Stimulated activated CD4-positive, alpha-beta T cell treated with anti-CD3 and anti-CD28 coated beads, Interleukin-2, amount 100 ng/mL, for 4 hours (primary cell): ENCODE measurements around the gene AP1M1.

ENCODE experiments used
- DNase-seq: peaks from one replicate; pipeline ENCODE4 v3.0.0-alpha.2; 2020; ENCODE audit warnings: low read depth

The AP1M1 gene

DNA sequence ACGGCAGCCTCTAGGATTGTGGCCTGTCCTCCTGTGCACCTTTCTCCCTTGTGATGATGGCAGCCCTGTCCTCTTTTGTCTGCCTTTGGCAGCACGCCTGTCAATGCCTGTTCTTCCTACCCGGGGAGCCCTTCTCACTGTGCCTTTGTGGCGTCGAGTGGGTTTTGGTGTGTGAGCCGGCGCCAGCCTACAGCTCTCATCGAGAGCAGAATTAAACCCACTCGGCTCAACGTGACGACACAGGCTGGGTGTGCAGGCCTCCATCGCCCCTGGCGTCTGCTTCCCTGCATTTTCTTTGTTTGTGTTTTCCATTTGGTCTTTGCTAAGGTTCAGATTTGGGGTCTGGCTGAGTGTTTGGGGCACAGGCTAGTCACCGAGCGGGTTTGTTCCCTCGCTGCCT is 34.4 kb downstream of the AP1M1 start:
- no peak for DNase-seq

DNA sequence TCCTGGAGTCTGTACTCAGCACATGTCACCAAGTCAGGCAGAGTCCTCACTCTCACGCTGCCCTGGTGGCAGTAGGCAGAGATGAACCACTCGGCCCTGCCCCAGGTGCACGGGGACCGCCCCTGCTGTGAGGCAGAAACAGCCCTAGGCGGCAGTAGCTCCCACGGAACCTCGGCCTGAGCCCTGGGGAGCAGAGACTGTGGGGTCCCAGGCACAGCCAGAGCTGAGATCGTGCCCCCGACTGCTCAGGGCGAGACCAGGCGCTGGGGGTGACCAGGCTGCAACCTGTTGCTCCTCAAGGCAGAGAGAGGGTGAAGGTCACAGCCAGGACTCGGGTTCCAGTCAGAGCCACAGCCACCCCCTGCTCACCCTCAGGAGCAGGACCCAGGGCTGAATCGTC is 34.9 kb downstream of the AP1M1 start:
- DNase-seq, result no peak

GRCh38 chr19:16233081-16233776 is 35.5 kb downstream of the AP1M1 start:
- no peak for DNase-seq

GRCh38 chr19:16233836-16234551 is 36.3 kb downstream of the AP1M1 start:
- no peak for DNase-seq

- DNase-seq, result no peak
Measured at GRCh38 chr19:16234552-16235445, 37.1 kb downstream of the AP1M1 start.

GRCh38 chr19:16235811-16236652 is 38.3 kb downstream of the AP1M1 start:
- no peak for DNase-seq

DNA sequence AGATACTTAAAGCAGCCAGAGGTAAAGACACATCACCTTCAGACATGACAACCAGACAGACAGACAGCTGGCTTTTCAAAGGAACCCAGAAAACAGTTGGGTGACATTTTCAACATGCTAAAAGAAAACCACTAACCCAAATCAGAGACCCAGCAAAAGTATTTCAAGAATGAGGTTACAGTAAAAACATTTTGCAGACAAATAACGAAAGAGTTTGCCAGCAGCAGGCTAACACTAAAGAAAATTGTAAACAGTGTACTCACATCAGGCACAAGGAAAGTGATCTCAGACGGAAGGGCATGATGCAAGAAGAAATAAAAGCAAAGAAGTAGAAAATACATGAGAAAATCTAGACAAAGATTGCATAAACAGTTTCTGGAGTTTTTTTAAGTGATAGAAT is 46.4 kb downstream of the AP1M1 start:
- no peak for DNase-seq

DNA sequence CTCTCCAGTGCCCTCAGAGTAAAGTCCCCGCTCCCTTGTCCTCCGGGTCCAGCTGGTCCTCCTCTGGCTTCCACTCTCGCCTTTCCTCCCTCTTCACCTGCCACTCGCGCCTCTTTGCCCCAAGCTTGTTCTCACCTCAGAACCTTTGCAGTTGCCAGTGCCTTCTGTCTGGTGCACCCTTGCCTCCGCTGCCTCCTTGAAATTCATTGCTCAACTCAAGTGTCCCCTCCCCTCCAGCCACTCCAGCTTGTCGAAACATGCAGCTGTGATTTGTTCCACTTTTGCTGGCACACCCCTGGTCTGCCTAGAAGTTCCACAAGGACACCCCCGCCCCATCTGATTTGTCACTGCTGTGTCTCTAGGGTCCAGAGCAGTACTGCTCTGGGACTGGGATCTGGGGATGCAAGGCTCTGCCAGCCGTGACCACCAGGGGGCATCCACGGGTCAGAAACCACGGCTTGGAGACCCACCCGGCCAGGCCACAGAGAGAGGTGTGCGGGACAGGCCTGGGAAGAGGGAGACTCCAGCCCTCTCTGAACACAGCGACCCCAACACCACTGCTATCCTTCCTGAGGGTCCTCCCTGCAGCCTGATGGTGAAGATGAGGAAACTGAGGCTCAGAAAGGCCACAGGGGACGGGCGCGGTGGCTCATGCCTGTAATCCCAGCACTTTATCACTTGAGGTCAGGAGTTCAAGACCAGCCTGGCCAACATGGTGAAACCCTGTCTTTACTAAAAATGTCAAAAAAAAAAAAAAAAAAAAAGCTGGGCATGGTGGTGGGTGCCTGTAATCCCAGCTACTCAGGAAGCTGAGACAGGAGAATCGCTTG is 49.9 kb downstream of the AP1M1 start:
- DNase-seq, result peak; percentile 75

DNA sequence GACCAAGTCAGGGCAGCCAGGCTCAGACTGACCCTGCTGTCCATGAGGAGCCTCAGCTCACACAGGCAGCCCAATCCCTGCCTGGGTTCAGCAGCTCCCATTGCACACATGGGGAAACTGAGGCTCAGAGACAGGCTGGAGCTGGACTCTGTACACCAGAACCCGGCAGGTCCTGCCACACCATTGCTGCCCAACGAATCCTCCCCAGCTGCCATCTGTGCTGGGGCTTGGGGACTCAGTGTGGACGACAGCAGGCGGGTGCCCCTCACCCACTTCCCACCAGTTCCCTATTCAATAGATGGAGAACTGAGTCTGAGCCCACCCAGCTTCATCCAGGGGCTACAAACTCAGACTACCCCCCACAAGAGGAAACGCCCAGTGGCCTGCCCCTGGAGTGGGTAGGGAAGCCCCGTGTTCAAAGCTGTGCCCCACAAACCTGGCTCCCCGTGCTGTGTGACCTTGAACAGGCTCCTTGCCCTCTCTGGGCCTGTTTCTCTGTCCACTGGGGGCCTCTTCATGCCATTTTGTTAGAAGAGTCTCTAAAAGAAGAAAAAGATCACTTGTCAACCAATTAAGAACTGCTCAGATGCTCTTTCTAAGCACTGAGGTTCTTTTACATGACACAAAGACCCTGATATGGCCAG is 50.8 kb downstream of the AP1M1 start:
- DNase-seq, result no peak

DNA sequence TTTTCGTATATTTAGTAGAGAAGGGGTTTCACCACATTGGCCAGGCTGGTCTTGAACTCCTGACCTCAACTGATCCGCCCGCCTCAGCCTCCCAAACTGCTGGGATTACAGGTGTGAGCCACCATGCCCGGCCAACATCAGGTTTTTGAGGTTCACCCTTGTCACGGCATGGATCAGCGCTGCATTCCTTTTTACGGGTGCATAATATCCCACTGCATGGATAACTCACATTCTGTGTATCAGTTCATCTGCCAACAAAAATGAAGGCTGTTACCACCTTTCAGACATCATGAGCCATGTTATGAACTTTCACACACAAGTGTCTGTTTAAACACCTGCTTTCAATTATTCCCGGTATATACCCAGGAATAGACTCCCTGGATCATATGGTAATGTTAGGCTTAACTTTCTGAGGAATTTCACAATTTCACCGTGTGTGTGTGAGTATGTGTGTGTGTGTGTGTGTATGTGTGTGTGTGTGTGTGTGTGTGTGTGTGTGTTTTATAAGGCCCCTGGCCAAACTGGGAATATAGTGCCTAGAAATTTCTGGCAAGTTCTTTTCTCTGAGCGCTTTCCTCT is 52.2 kb downstream of the AP1M1 start:
- DNase-seq, result no peak

- no peak for DNase-seq
Measured at GRCh38 chr19:16252459-16253205, 54.9 kb downstream of the AP1M1 start.

- no peak for DNase-seq
Measured at GRCh38 chr19:16254851-16255408, 57.2 kb downstream of the AP1M1 start.

GRCh38 chr19:16257509-16258002 is 59.8 kb downstream of the AP1M1 start:
- DNase-seq, result no peak

GRCh38 chr19:16258440-16258903 is 60.8 kb downstream of the AP1M1 start:
- no peak for DNase-seq

DNA sequence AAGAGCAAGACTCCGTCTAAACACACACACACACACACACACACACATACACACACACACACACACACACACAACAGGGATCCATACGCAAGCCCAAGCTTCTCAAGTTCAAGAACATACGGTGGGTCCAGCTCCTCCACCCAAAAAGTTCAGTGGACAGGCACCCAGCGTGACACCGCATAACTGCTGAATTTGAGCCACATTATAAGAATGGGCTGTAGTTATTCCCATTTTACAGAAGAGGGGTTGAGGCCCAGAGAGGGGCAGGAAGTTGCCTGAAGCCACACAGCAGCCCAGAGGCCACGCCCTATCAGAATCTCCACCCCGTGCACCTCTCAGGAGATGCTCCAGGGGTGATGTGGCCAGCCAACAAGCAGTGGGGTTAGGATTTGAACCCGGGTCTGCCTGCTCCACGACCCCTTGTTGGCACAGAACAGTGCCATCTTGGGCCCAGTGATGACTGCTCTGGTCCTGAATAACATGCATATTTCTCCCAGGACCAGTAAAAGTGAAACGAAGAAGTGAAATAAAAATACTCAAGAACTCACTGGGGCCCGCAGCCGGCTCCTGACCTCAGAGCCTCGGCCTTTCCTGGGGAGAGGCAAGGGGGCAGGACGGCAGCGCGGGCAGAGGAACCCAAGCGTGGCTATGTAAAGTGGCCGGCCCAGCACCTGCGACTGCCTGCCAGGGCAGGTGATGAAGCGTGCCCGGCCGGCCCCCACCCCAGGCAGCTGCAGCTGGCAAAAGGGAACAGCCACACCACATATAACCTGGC is 61.9 kb downstream of the AP1M1 start:
- DNase-seq, result no peak

DNA sequence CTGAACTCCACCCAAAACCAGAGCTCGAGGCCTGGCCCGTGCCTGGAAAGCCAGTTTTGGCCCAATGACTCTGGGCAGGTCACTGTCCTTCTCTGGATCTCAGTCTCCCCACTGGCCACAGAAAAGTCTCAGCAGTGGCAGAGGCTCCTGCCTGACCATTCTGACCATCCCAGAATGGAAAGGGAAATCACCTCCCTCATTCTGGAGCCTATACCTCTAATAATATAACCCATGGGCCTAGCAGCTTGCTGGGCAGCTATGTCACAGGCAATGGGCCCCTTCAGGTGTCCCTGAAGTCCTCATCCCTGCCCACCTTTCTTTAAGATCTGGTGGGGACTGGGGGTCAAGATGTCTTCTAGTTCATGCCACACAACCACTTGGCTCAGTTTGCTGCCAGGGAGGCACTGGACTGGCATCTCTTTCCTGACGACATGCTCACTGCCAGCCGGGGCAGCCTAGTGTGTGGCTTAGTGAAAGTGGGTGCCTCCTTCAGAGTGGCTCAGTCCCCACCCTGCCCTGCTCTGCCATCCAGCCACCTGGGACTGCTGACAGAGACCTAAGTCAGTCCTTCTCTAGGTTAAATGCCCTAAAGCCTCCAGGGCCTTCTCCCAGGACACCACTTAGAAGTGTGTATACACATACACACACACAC is 62.6 kb downstream of the AP1M1 start:
- DNase-seq, result no peak

DNA sequence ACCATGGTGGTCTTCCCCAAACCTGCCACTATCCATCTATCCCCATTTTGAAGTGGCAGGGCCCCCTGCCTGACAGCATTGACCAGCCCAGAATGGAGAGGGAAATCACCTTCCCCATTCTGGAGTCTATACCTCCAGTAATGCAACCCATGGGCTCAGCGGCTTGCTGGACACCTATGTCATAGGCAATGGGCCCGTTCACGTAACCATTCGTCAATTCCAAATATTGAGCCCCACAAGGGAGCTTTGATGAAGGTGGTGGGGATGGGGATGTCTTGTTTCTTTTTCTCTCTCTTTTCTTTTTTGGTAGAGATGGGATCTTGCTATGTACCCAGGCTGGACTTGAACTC is 63.1 kb downstream of the AP1M1 start:
- DNase-seq, result no peak
